Coronary artery (tissue), 2 donors: ENCODE data around the gene INPP5F.
"Not testable (repeated sequence)": the region's sequence is repeated elsewhere in the genome, so short reads cannot be mapped to it uniquely, and the experiment has no call there.

ENCODE experiments used
- DNase-seq: peaks from one replicate; pipeline ENCODE4 v3.0.0-alpha.2; 2017; ENCODE audit warnings: low spot score
- H3K27ac ChIP-seq, 2 donors: fragments of 200-600 bp; sonication (generic); one replicate each; pipeline ENCODE4 v1.5.1; 2016 to 2019
- H3K4me3 ChIP-seq: fragments of 200-600 bp; sonication (generic); 2 replicates; pipeline ENCODE4 v1.5.1; 2016; ENCODE audit warnings: mild to moderate bottlenecking, moderate library complexity
- TF ChIP-seq, protein P1 (sequence below): fragments of 200-600 bp; sonication (generic); IDR thresholded peaks from one replicate; pipeline ENCODE4 v1.5.1; 2019; ENCODE audit warnings: antibody characterized with exemption

Gene INPP5F

DNA sequence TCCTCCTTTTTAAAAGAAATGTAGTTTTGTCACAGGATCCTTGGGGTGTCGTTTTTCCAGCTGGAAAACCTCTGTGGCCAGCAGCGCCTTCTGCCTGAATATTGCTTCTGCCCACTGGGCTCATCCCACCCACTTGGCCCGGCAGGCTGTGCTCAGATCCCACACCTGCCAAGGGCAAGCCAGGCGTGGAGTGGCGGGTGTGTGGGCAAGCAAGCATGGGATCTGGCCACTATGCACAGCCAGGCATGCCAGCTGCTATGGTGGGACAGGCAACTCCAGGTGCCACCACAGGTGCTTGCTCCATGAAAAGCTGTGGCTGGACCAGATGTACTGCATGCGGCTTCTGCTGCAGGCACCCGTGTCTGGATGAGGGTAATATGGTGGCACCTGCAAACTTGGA, 31.2 kb upstream of the INPP5F start:
- Histone ChIP-seq H3K4me3 (no peak overlapping the region), H3K27ac (no peak overlapping the region)
- no peak for DNase-seq
- TF ChIP-seq, protein P1, sequence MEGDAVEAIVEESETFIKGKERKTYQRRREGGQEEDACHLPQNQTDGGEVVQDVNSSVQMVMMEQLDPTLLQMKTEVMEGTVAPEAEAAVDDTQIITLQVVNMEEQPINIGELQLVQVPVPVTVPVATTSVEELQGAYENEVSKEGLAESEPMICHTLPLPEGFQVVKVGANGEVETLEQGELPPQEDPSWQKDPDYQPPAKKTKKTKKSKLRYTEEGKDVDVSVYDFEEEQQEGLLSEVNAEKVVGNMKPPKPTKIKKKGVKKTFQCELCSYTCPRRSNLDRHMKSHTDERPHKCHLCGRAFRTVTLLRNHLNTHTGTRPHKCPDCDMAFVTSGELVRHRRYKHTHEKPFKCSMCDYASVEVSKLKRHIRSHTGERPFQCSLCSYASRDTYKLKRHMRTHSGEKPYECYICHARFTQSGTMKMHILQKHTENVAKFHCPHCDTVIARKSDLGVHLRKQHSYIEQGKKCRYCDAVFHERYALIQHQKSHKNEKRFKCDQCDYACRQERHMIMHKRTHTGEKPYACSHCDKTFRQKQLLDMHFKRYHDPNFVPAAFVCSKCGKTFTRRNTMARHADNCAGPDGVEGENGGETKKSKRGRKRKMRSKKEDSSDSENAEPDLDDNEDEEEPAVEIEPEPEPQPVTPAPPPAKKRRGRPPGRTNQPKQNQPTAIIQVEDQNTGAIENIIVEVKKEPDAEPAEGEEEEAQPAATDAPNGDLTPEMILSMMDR: no peak

DNA sequence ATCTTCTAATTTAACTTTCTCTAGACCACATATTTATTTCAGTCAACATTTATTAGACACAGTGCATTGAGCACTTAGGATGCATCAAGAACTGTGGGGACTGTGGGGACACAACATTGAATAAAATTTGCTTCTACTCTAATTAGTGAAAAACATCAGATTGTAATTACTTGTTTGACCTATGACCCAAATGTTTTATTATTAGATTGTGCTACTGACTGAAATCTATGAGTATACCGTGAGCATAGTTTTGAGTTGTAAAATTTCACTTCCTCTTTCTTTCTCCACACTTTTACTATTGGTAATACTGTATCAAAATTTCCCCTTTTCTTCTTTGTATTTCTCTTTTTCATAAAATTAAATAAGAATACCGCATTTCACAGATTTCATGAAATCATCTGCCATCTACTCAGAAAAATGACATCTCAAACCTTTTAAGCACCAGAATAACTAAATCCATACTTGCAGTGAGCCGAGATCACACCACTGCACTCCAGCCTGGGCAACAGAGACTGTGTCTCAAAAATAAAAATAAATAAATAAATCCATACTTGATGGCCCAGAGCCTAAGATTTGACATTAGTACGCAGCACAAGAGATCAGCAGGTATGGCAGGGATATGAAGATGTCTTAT, 25.4 kb upstream of the INPP5F start:
- TF ChIP-seq, protein P1: no peak
- H3K27ac ChIP-seq: no peak overlapping the region
- no peak for DNase-seq
- H3K4me3 ChIP-seq: no peak overlapping the region

DNA sequence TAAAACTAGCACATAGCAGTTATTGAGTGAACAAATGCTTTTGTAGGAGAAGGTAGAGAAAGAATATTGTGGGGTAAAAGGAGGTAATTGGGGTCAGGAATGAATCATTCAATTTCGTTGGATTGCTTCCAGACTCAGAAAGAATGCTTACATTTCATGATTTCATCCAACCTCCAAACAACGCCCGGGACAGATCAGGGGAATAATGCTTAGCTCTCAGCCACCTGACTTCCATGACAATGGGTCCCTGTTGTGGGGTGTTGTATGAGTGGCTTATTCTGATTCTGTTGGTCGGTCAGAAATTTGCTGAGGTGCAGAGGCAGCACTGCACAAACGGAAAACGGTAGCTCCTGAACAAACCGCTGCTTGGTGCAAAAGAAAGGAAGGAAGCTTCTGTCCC, 24.0 kb upstream of the INPP5F start:
- TF ChIP-seq, protein P1: no peak
- DNase-seq: no peak
- Histone ChIP-seq H3K27ac (no peak overlapping the region), H3K4me3 (no peak overlapping the region)

DNA sequence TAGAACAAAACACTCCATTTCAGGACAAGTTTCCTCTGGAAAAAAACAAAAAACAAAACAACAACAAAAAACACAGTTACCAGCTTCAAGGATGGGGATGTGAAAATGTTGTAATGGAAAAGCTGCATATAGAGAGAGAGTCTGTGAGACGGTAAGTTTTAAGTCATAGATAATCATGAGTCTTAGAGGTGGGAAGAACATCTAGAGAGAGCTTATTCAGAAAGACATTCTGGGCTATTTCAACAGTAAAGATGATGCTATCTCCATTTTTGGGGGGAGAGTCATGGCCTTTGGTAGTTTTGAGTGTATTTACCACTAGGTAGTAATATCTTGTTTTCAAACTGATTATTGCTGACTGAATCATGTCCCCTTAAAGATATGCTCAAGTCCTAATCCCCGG, 23.3 kb upstream of the INPP5F start:
- TF ChIP-seq, protein P1: no peak
- no peak overlapping the region for H3K27ac ChIP-seq
- DNase-seq: no peak

DNA sequence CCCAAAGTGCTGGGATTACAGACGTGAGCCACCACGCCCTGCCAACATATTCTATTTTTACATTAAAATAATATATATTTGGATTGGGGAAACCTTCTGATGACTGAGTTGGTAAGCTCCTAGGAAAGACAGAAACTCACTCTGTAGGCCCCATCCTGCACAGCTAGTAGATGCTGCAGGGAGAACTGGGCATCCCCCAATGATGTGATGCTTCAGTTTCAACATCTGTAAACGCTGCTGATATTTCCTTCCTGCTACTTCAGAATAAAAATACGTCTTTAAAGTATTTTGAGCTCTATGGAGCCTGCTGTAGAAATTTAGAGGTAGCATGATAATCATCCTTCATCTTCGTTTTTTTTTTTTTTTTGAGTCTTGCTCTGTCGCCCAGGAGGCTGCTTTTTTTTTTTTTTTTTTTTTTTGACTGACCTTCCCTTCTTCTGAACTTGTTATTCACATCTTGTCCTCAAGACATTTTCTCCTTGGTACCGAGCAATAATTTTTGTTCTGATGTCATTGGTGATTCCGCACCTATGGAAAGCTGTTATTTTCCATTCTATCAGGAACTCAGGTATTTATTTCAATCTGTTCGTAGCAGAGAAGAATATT, 21.8 kb upstream of the INPP5F start:
- Histone ChIP-seq H3K4me3 (no peak overlapping the region), H3K27ac (no peak overlapping the region)
- TF ChIP-seq, protein P1: no peak
- DNase-seq: no peak

More for the DNA sequence above, 23.3 kb upstream of the INPP5F start:
- no peak overlapping the region for H3K4me3 ChIP-seq

DNA sequence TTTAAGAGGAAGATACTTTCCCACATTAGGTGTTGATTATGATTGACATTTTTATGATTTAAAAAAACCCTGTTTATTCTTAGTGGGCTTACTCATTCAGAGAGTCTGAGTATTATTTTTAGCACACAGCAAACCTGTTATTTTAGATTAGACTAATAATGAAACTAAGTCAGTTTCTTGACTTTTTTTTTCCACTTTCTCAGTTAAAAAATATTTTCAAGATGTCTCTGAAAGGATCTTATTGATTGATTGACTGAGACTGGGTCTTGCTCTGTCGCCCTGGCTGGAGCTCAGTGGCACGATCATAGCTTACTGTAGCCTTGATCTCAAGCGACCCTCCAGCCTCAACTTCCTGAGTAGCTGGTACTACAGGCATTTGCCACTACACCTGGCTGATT, 20.4 kb upstream of the INPP5F start:
- no peak overlapping the region for H3K4me3 ChIP-seq
- DNase-seq: no peak
- no peak overlapping the region for H3K27ac ChIP-seq
- TF ChIP-seq, protein P1: no peak

DNA sequence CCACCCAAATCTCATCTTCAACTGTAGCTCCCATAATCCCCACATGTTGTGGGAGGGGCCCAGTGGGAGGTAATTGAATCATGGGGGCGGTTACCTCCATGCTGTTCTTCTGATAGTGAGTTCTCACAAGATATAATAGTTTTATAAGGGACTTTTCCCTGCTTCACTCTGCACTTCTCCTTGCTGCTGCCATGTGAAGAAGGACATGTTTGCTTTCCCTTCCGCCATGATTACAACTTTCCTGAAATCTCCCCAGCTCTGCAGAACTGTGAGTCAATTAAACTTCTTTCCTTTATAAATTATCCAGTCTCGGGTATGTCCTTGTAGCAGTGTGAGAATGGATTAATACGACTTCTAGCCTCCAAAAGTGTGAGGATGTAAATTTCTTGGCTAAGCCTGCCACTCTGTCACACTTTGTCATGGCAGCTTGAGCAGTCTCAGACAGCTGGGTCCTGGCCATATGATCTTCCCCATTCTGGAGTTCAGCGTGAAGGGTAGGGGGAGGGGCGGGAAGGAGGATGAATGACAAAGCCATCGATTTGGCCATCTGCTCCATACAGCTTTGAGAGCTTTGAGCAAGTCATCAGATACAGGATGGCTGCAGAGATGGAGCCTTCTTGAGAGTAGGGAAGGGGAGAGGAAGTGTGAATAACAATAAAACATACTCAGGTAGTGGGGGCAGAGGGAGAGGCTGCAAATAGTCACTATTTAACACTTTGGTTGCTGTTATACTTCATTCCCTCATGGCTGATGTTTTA, 19.1 kb upstream of the INPP5F start:
- DNase-seq: no peak
- H3K27ac ChIP-seq: no peak overlapping the region
- H3K4me3 ChIP-seq: no peak overlapping the region
- TF ChIP-seq, protein P1: no peak

DNA sequence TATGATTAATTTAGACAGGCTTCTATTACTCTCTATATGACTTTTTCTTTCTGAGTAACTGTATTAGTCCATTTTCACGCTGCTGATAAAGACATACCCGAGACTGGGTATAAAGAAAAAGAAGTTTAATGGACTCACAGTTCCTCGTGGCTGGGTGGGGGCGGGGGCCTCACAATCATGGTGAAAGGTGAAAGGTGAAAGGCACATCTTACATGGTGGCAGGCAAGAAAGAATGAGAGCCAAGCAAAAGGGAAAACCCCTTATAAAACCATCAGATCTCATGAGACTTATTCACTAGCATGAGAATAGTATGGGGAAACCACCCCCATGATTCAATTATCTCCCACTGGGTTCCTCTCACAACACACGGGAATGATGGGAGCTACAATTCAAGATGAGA, 18.5 kb upstream of the INPP5F start:
- DNase-seq, H3K4me3 ChIP-seq, H3K27ac ChIP-seq: not testable (repeated sequence)

DNA sequence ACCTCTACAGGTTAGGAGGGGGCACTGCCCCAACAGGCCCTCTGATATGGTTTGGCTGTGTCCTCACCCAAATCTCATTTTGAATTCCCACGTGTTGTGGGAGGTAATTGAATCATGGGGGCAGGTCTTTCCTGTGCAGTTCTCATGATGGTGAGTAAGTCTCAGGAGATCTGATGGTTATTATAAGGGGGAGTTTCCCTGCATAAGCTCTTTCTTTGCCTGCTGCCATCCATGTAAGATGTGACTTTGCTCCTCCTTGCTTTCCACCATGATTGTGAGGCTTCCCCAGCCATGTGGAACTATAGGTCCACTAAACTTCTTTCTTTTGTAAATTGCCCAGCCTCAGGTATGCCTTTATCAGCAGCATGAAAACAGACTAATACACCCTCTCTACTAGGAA, 14.9 kb upstream of the INPP5F start:
- not testable (repeated sequence) for DNase-seq, H3K4me3 ChIP-seq

More for the DNA sequence above, 14.9 kb upstream of the INPP5F start:
- H3K27ac ChIP-seq: not testable (repeated sequence)
